Measurements from ENCODE around the gene S100A10.

DNA sequence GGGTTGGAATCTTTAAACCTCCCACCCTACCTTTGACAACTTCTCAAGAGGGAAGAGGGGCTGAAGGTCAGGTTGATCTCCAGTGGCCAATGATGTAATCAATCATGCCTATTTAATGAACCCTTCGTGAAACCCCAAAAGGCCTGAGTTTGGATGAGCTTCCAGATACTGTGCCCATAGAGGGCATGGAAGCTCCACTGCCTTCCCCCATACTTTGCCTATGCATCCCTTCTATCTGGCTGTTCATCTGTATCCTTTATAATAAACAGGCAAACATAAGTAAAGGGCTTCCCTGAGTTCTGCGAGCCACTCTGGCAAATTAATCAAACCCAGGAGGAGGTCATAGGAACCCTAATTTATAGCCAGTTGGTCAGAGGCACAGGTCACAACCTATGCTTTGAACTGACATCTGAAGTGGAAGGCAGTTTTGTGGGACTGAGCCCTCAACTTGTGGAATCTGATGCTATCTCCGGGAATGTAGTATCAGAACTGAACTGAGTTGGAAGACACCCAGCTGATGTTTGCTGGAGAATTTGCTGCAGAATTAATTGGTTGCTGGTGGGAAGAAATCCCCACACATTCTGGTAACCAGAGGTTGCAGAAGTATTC is 24.8 kb downstream of the S100A10 start:
- TF ChIP-seq POLR2AphosphoS5 (IDR thresholded peaks at IDR 0.05) (no peak), POLR2A (IDR thresholded peaks at IDR 0.05) (no peak)
- TF ChIP-seq, protein P1, sequence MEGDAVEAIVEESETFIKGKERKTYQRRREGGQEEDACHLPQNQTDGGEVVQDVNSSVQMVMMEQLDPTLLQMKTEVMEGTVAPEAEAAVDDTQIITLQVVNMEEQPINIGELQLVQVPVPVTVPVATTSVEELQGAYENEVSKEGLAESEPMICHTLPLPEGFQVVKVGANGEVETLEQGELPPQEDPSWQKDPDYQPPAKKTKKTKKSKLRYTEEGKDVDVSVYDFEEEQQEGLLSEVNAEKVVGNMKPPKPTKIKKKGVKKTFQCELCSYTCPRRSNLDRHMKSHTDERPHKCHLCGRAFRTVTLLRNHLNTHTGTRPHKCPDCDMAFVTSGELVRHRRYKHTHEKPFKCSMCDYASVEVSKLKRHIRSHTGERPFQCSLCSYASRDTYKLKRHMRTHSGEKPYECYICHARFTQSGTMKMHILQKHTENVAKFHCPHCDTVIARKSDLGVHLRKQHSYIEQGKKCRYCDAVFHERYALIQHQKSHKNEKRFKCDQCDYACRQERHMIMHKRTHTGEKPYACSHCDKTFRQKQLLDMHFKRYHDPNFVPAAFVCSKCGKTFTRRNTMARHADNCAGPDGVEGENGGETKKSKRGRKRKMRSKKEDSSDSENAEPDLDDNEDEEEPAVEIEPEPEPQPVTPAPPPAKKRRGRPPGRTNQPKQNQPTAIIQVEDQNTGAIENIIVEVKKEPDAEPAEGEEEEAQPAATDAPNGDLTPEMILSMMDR (IDR thresholded peaks at IDR 0.05): no peak
